GM18519 (cell line): ENCODE results near the gene MAGI2.
"Not testable (repeated sequence)": the region's sequence is repeated elsewhere in the genome, so short reads cannot be mapped to it uniquely, and the experiment has no call there.

ENCODE experiments used
- ATAC-seq: cut with Tn5 transposase; IDR thresholded peaks from one replicate; pipeline ENCODE4 v1.9.1; 2021; ENCODE audit warnings: mild to moderate bottlenecking, moderate library complexity; ENCODE audit not compliant: unreplicated experiment, low FRiP score

The MAGI2 gene

GRCh38 chr7:78985509-78985908 lies 468.0 kb downstream of the MAGI2 start:
- ATAC-seq: no peak

GRCh38 chr7:78983483-78983882 lies 470.0 kb downstream of the MAGI2 start:
- ATAC-seq: no peak

- ATAC-seq: no peak
Measured at GRCh38 chr7:78970440-78970916, 483.0 kb downstream of the MAGI2 start.

DNA sequence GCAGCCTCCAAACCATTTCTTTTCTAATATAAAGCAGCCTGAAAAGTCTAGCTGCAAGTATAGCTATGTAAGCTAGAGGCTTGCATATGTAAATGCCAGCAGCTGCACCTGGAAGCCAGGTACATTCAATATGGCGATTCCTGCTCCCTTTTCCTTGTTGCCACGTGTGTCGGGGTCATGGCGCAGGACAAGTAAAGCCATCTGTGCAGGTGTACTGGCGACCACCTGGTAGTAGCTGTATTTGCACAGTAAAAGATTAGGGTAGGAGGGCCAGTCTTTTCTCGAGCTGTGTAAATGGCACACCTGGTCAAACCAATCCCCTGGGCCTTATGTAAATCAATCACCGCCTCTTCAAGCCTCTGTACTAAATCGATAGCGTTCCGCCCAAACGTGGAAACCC lies 484.5 kb downstream of the MAGI2 start:
- ATAC-seq: no peak

DNA sequence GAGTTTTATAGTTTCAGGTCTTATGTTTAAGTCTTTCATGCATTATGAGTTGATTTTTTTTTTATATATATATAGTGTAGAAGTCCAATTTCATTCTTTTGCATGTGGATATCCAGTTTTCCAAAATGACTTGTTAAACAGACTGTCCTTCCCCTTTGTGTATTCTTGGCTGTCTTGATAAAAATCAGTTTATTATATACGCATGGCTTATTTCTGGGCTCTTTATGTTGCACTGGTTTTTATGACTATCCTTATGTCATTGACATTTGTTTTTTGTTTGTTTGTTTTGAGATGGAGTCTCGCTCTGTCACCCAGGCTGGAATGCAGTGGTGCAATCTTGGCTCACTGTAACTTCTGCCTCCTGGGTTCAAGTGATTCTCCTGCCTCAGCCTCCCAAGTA lies 485.9 kb downstream of the MAGI2 start:
- ATAC-seq: not testable (repeated sequence)

DNA sequence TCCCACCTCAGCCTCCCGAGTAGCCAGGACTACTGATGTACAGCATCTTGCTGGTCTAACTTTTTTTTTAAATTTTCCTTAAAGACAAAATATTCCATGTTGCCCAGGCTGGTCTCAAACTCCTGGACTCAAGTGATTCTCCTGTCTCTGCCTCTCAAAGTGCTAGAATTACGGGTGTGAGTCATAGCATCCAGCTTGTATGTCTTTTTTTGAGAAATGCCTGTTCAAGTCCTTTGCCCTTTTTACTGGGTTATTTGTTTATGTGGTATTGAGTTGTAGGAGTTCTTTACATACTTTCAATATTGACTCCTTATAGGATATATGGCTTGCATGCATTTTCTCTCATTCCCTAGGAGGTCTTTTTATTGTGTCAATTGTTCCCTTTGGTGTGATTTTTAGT lies 486.4 kb downstream of the MAGI2 start:
- ATAC-seq: no peak

- no peak for ATAC-seq
Measured at GRCh38 chr7:78959477-78959876, 494.0 kb downstream of the MAGI2 start.

DNA sequence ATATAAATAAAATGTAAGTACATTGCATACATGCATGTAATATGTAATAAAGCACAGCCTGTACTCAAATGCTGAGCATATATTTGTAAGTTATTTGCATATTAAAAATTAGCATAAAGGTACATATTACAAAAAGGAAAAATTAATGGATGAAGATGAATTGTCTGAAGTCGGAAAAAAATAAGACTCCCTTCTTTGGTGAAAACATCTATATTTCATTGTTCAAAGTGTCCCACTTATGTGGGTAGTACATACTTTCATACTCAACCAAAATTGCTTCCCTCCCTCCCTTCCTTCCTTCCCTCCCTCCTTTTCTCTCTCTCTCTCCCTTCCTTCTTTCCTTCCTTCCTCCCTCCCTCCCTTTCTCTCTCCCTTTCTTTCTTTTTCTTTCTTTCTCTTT lies 498.1 kb downstream of the MAGI2 start:
- ATAC-seq: no peak

GRCh38 chr7:78953726-78954363 lies 499.6 kb downstream of the MAGI2 start:
- ATAC-seq: no peak

DNA sequence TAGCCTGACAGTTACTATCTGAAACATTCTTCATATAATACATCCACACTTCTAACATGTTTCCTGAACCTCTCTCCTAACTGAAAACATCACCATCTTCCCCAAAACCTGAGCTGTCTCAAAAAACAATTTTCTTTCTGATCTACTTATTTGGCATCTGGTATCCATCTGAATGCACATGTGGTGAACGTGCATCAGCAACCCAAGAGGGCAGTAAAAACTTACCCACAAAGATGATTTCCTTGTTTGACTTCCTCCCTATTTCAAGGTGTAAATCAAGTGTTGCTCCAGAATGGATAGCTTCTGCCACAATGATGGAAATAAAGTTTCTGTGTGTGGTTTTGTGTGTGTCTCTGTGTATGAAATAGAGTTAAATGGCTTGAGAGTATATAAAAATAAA lies 500.4 kb downstream of the MAGI2 start:
- no peak for ATAC-seq

DNA sequence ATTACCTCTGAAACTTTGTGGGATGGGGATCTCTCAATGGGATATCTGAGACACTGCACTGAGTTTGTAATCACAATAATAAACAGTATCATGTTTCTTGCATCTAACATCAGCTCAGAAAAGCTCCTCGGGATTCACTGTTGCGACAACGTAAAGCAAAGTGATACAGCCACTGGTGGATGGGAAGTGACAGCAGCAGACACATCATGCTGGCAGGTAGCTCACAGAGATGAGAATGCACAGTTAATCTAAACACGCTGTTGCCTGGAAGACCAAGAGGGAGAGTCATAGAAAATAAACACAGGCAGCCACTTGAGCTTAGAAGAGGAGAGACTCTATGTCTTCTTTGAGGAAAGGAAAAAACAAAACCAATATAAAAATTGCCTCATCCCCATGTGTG lies 513.8 kb downstream of the MAGI2 start:
- no peak for ATAC-seq

DNA sequence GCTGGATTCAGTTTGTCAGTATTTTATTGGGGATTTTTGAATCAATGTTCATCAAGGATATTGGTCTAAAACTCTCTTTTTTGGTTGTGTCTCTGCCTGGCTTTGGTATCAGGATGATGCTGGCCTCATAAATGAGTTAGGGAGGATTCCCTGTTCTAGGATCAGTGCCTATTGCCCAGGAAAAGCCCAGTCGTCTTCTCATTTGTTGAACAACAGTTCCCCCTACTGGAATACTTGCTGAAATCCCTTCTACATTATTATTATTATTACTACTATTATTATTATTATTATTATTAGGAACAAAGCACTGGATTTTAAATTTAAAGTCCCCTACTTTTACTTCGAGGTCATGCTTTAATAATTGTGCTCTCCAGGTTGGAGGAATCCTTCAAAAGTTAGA lies 528.9 kb downstream of the MAGI2 start:
- ATAC-seq: no peak

GRCh38 chr7:78912781-78913180 lies 540.7 kb downstream of the MAGI2 start:
- no peak for ATAC-seq

DNA sequence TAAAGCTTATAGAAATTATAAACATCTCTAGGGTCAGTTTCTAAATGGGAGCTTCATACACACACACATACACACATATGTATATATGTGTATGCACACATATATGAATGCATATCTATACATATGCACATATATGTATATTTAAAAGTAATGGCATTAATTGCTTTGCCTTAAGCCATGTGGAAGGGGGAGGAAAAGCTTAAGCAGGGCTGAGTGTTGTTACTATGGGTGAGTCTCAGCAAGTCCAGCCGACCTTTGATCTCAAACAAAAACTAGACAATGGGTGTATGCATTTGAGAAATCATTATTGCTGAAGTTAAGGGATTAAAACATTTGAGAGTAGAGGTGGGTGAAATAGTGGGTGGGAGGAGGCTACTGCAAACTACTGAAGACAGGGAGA lies 546.7 kb downstream of the MAGI2 start:
- ATAC-seq: no peak

DNA sequence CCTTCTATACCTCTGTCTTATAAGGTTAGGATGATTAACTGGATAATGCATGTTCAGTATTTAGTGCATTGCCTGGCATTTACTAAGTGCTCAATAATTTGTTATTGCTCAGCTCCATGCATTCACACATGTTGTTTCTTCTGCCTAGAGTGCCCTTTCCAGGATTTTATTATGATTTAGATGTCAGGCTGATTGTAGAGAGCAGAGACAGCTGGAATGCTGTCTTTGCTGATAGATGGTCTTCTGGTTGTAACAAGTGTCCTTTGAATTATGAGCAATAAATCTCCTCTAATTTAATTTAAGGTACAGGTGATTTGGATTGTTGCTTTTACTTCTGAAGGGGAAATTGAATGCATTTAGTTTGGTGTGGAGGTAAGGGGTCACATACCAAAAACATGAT lies 548.0 kb downstream of the MAGI2 start:
- no peak for ATAC-seq

DNA sequence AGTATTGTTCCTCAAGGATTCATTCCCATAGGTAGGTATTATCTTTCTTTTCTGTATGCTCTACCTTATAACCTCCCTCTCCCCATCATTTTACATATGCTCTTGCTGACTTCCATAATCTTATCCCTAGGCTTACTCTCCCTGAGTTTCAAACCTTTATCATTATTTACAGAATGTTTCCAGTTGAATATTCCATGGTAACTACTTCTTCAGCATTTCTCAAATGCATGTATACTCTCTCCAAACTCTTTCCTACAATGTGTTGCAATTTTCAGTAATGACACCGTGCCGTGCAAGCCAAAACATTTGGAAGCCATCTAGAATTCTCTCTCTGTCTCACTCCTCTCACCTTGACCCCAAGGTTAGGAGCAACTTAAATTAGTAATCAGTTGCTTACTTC lies 548.5 kb downstream of the MAGI2 start:
- ATAC-seq: no peak

GRCh38 chr7:78901566-78901965 lies 551.9 kb downstream of the MAGI2 start:
- no peak for ATAC-seq

DNA sequence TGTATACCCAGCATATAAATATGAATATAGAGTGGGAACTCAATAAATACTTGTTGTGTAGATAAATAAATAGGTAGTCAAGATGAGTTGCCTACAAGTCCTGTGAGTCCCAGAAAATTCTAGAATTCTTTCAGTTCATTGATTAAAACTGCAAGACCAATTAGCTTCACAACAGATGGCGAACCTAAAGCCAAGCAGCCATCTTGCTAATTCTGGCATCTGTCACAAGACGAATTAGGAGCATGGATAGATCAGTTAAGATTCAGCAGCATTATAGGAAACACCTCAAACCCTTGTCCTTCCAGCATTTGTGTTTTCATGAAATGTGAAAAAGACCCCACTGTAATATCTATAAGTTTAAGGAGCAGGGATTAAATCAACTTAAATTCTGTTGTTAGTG lies 552.7 kb downstream of the MAGI2 start:
- ATAC-seq: no peak

DNA sequence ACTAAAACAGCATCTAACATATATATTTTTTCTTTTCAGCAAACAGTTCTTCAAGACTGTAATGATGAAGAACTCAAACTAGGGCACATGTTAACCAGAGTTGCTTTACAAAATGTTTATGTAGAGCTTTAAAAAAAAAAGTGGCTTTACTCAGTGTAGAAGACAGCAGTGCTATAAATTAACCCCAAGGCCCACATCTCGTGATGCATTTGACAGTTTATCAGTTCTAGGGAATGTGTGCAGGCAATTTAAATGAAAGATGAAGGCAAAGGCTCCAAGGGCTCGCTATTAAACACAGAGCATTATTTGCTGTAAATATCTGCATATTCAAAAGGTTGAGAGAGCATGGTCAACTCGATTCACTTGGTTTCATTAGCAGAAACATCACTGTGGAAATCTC lies 558.1 kb downstream of the MAGI2 start:
- no peak for ATAC-seq

- no peak for ATAC-seq
Measured at GRCh38 chr7:78879206-78879605, 574.3 kb downstream of the MAGI2 start.

DNA sequence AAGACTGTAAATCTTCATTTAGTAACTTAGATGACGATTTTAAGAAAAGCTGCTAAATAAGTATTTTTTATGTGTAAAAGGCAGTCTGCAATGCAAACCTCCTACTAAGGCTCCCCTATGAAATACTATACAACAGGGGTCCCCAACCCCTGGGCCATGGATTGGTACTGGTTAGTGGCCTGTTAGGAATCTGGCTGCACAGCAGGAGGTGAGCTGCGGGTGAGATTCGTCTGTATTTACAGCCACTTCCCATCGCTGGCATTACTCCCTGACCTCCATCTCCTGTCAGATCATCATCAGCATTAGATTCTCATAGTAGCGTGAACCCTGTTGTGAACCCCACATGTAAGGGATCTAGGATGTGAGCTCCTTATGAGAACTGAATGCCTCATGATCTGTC lies 580.4 kb downstream of the MAGI2 start:
- ATAC-seq: no peak

DNA sequence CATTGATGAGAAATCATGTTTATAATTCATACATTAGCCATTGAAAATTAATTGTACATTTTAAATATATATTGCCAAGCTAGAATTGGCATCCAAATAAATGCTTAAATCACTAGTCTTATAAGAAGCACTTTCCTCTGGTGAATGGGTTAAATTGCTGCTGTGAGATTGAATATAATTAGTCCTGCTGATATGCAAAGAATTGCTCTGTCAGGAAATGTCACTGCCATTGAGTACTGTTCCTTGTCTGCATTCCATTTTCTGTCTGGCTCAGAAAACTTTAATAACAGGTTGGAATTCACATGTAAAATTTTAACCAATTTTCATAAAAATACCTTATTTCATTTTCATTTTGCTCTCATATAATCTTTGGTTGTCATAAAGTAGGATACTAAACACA lies 589.1 kb downstream of the MAGI2 start:
- ATAC-seq: no peak

GRCh38 chr7:78863281-78863680 lies 590.2 kb downstream of the MAGI2 start:
- ATAC-seq: no peak
